Myocyte (in vitro differentiated cells): ENCODE measurements around the gene NOTCH2NLA. TPM values are rescaled to one million over a fixed set of nuclear protein-coding genes. Genes with fewer than 3 reads are reported as not detected.
"Not testable (repeated sequence)": the region's sequence is repeated elsewhere in the genome, so short reads cannot be mapped to it uniquely, and the experiment has no call there.

Source experiments
- DNase-seq: peaks from one replicate; pipeline ENCODE4 v3.0.0-alpha.2; 2012; ENCODE audit warnings: low read depth
- total RNA-seq: library from RNA; depleted of rRNA; stranded (reverse); fragments of >200 nt; gene quantifications from 2 replicates; pipeline ENCODE4 v1.2.3, GENCODE V29; 2014

Gene NOTCH2NLA
- total RNA-seq, 1 donor from 2014 or later: 43.2 TPM

GRCh38 chr1:146167740-146168139 is 61.1 kb downstream of the NOTCH2NLA start:
- DNase-seq: not testable (repeated sequence)

- not testable (repeated sequence) for DNase-seq
Observed at GRCh38 chr1:146167273-146167672, 61.5 kb downstream of the NOTCH2NLA start.

GRCh38 chr1:146144465-146144864 is 84.4 kb downstream of the NOTCH2NLA start, which contains the start of gene NBPF10:
Gene NBPF10, minus strand, starts transcription at chr1:146144804. Its CDS starts 35 bp downstream, at chr1:146144769.
- not testable (repeated sequence) for DNase-seq

Other genes with a start within 250 kb of the NOTCH2NLA start
- 260 and 398 TPM in 2 replicates for gene TXNIP, start 232.4 kb downstream of the NOTCH2NLA start, total RNA-seq
- 184 and 334 TPM in 2 replicates for gene HJV, start 207.3 kb downstream of the NOTCH2NLA start, total RNA-seq
- 1.0 and 1.1 TPM in 2 replicates for gene NBPF10, start 84.2 kb downstream of the NOTCH2NLA start, total RNA-seq